ENCODE results near the gene VWC2L. TPM values are rescaled to one million over a fixed set of nuclear protein-coding genes. Genes with fewer than 3 reads are reported as not detected.

The VWC2L gene
- total RNA-seq, 1 experiment from 2014 or later, result not detected

DNA sequence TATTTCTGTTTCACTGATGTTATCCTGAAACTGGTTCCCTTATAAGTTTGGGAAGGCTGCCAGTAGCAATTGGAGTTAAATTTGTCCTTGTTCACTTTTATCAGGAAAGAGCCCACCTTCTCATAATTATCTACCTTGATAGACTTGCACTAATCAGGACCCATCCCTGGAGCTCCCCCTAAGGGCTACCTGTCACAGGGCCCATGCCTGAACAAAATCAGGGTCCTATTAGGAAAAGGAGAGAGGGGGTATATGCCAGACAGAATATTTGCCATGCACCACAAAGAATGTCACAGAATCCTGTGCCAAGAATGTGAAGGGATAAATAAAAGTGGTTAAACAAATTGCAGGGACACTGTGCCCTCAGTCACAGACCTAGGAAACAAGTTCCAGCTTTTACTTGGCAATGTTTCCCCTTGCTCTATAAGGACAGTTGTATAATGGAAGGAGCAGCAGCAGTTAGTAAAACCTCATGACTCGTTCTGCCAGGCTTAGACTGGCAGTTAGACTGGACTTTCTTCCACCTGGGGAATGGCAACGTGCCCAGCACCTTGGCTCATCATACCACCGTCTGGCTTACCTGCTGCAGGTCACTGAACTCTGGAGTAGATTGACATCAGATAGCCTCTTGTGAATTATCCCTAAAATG is 32.3 kb upstream of the VWC2L start:
- no peak for DNase-seq (ENCODE audit: low spot score)
- no peak overlapping the region for H3K4me3 ChIP-seq (ENCODE audit: low read depth, low read length, poor library complexity, severe bottlenecking)
- CTCF ChIA-PET, result no interaction called here
- no TSS peak for BruUV-seq (replicated peaks)
- intact Hi-C loops (cut with micrococcal nuclease; ENCODE audit: unreplicated experiment), result no loop called here
- no peak overlapping the region for H3K27ac ChIP-seq (ENCODE audit: low read depth, low read length, poor library complexity, severe bottlenecking)
- H3K36me3 ChIP-seq (ENCODE audit: insufficient read depth, low read length, poor library complexity, severe bottlenecking), result no peaks in the 10 kb centered on the region
- H3K27me3 ChIP-seq (replicated peaks; ENCODE audit: insufficient read depth, low read depth, low read length, poor library complexity), result no peaks in the 10 kb centered on the region
- H3K9me3 ChIP-seq (ENCODE audit: low read depth, low read length, poor library complexity, severe bottlenecking), result no peaks in the 10 kb centered on the region
- no peaks in the 10 kb centered on the region for H3K4me1 ChIP-seq (ENCODE audit: insufficient read depth, low read length, poor library complexity, severe bottlenecking)
- POLR2A ChIA-PET (ENCODE audit: low non-redundant PET), result no interaction called here
- TF ChIP-seq, protein P1, sequence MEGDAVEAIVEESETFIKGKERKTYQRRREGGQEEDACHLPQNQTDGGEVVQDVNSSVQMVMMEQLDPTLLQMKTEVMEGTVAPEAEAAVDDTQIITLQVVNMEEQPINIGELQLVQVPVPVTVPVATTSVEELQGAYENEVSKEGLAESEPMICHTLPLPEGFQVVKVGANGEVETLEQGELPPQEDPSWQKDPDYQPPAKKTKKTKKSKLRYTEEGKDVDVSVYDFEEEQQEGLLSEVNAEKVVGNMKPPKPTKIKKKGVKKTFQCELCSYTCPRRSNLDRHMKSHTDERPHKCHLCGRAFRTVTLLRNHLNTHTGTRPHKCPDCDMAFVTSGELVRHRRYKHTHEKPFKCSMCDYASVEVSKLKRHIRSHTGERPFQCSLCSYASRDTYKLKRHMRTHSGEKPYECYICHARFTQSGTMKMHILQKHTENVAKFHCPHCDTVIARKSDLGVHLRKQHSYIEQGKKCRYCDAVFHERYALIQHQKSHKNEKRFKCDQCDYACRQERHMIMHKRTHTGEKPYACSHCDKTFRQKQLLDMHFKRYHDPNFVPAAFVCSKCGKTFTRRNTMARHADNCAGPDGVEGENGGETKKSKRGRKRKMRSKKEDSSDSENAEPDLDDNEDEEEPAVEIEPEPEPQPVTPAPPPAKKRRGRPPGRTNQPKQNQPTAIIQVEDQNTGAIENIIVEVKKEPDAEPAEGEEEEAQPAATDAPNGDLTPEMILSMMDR (conservative IDR thresholded peaks at IDR 0.05; ENCODE audit: low read depth, low read length), result no peak
- no peak for TF ChIP-seq EZH2 (IDR thresholded peaks at IDR 0.05; ENCODE audit: borderline replicate concordance, low read depth, low read length, poor library complexity, severe bottlenecking)

DNA sequence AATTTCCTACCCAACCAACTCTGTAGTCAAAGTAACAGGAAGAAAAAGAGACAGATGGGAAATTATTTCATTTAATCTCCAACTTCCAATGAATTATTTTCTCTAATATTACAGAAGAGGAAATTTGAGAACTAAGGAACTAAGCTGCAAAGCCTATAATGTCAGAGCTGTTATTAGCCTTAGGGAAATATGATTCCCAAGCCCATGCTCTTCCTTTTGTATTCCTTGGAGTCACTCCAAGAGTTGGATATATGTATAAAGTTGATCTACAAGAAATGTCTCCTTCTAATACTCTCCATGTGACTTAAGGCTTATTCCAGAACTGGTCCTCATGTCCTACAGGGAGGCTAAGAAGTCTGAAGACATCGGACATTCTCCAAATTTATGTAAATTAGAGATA is 31.6 kb upstream of the VWC2L start:
- BruUV-seq (replicated peaks), result no TSS peak
- intact Hi-C loops (cut with micrococcal nuclease; ENCODE audit: unreplicated experiment), result no loop called here
- ChIA-PET POLR2A (ENCODE audit: low non-redundant PET) (no interaction called here), CTCF (no interaction called here)
- no peaks in the 10 kb centered on the region for H3K9me3 ChIP-seq (ENCODE audit: low read depth, low read length, poor library complexity, severe bottlenecking)
- H3K27me3 ChIP-seq (replicated peaks; ENCODE audit: insufficient read depth, low read depth, low read length, poor library complexity), result no peaks in the 10 kb centered on the region
- no peak overlapping the region for H3K4me3 ChIP-seq (ENCODE audit: low read depth, low read length, poor library complexity, severe bottlenecking)
- no peak for DNase-seq (ENCODE audit: low spot score)
- TF ChIP-seq EZH2 (IDR thresholded peaks at IDR 0.05; ENCODE audit: borderline replicate concordance, low read depth, low read length, poor library complexity, severe bottlenecking), result no peak
- TF ChIP-seq, protein P1 (conservative IDR thresholded peaks at IDR 0.05; ENCODE audit: low read depth, low read length), result no peak
- H3K27ac ChIP-seq (ENCODE audit: low read depth, low read length, poor library complexity, severe bottlenecking), result no peak overlapping the region
- H3K4me1 ChIP-seq (ENCODE audit: insufficient read depth, low read length, poor library complexity, severe bottlenecking), result no peaks in the 10 kb centered on the region
- no peaks in the 10 kb centered on the region for H3K36me3 ChIP-seq (ENCODE audit: insufficient read depth, low read length, poor library complexity, severe bottlenecking)

DNA sequence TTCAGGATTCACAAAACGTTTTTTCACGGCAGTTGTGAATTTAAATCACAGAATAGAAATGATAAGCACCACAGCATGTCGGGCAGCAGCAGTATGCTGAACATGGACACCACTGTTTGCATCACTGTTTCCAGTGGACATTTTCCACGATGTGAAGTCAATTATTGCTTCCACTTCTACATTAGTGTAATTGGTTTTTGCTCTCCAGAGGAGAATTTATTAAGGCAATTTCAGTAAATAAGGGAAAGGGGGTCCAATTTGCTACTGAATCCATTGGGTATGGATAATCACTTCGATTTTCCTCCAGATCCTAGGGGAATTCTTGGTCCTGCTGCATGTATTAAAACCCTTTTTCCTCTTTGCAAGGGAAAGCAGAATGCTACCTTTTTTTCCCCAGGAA is 30.2 kb upstream of the VWC2L start:
- Histone ChIP-seq H3K4me1 (ENCODE audit: insufficient read depth, low read length, poor library complexity, severe bottlenecking) (no peaks in the 10 kb centered on the region), H3K4me3 (ENCODE audit: low read depth, low read length, poor library complexity, severe bottlenecking) (no peak overlapping the region), H3K9me3 (ENCODE audit: low read depth, low read length, poor library complexity, severe bottlenecking) (no peaks in the 10 kb centered on the region), H3K36me3 (ENCODE audit: insufficient read depth, low read length, poor library complexity, severe bottlenecking) (no peaks in the 10 kb centered on the region), H3K27me3 (replicated peaks; ENCODE audit: insufficient read depth, low read depth, low read length, poor library complexity) (no peaks in the 10 kb centered on the region), H3K27ac (ENCODE audit: low read depth, low read length, poor library complexity, severe bottlenecking) (no peak overlapping the region)
- intact Hi-C loops (cut with micrococcal nuclease; ENCODE audit: unreplicated experiment), result no loop called here
- BruUV-seq (replicated peaks), result no TSS peak
- ChIA-PET POLR2A (ENCODE audit: low non-redundant PET) (no interaction called here), CTCF (no interaction called here)
- no peak for TF ChIP-seq EZH2 (IDR thresholded peaks at IDR 0.05; ENCODE audit: borderline replicate concordance, low read depth, low read length, poor library complexity, severe bottlenecking)
- TF ChIP-seq, protein P1 (conservative IDR thresholded peaks at IDR 0.05; ENCODE audit: low read depth, low read length), result no peak
- no peak for DNase-seq (ENCODE audit: low spot score)
